Chondrocyte (in vitro differentiated cells): ENCODE measurements around the gene FOXP4. TPM values are rescaled to one million over a fixed set of nuclear protein-coding genes. Genes with fewer than 3 reads are reported as not detected.

Experiments
- DNase-seq: peaks from one replicate; pipeline ENCODE4 v3.0.0; 2021; ENCODE audit warnings: mixed read lengths, low spot score
- H3K27ac Mint-ChIP-seq: one replicate; pipeline ENCODE4 v1.8.0; 2021; ENCODE audit warnings: mild to moderate bottlenecking, moderate library complexity, mixed read lengths; ENCODE audit not compliant: unreplicated experiment
- H3K27me3 Mint-ChIP-seq: 2 replicates; pipeline ENCODE4 v1.8.0; 2021; ENCODE audit warnings: low read depth, mixed read lengths
- H3K36me3 Mint-ChIP-seq: 2 replicates; pipeline ENCODE4 v1.8.0; 2021; ENCODE audit warnings: low read depth, mixed read lengths
- H3K4me1 Mint-ChIP-seq: 2 replicates; pipeline ENCODE4 v1.8.0; 2021; ENCODE audit warnings: low read depth, mild to moderate bottlenecking, mixed read lengths
- H3K4me3 Mint-ChIP-seq: one replicate; pipeline ENCODE4 v1.8.0; 2021; ENCODE audit warnings: mild to moderate bottlenecking, moderate library complexity, mixed read lengths; ENCODE audit not compliant: unreplicated experiment
- H3K9me3 Mint-ChIP-seq: 2 replicates; pipeline ENCODE4 v1.8.0; 2021; ENCODE audit warnings: low read depth, mixed read lengths
- CTCF ChIP-seq: fragments of 200-600 bp; sonication (generic); IDR thresholded peaks from 2 replicates; pipeline ENCODE4 v1.5.0; 2021; ENCODE audit warnings: antibody characterized with exemption, mild to moderate bottlenecking, moderate library complexity
- total RNA-seq: library from RNA; stranded (reverse); gene quantifications from 3 replicates; pipeline ENCODE4 v1.2.1, GENCODE V29; 2021

Gene FOXP4
- total RNA-seq, 1 donor from 2014 or later: 18.6 TPM

DNA sequence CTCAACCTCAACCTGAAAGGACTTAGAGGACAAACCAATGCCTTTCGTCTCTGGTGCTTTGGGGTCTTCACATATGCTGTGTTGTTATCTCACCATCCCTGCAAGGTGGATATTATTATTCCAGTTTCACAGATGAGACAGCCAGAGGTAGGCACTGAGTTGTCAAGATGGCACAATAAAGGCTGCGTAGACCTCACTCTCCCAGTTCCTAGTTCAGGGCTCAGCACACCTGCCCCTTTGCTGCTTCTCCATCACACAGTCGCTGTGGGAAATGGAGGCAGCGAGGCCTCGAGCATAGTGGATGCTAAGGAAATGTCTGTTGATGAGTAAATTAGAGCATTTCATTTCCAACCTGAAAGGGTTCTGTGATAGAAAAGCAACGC is 22.0 kb downstream of the FOXP4 start:
- DNase-seq: no peak
- no peak overlapping the region for H3K27ac Mint-ChIP-seq
- no peaks in the 10 kb centered on the region for H3K27me3 Mint-ChIP-seq
- no peak overlapping the region for H3K4me3 Mint-ChIP-seq
- H3K9me3 Mint-ChIP-seq: no peaks in the 10 kb centered on the region
- H3K4me1 Mint-ChIP-seq: peaks cover 40% of the 10 kb centered on the region
- no peak for TF ChIP-seq CTCF
- peaks cover 13% of the 10 kb centered on the region for H3K36me3 Mint-ChIP-seq

DNA sequence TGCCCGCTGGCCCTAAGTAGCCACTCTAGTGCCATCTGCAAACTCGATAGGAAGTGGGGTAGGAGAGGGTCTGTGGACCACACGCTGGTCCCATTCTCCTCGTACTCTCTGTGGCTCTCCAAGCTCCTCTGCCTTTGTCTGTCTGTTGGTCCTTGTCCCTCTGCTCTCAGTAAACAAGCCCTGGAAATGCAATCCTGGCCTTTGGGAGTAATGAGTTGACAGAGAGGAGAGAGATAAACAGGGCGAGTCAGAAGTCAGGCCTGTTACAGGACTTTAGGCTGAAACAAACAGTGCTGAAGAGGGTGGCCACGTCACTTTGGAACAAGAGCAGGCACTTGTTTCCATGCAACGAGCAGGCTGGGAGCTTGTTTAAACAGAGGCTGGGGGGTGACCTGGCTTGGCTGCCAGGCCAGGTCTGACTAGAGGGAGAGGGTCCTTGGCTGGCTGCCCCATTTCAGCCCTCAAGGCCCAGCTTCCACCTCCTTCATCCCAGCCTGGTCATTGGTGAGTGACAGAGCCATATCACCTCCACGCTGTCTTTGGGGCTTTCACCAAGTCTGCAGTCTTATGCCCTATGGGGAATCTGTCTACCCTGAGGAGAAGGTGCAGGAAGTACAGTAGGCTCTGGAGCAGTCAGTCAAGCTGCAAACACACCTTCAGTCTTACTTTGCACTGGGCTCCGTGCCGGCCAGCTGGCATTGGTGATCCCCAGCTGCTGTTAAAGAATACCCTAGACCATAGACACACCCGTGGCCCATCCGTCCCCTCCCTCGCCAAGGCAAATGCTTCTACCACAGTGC is 22.6 kb downstream of the FOXP4 start:
- Mint-ChIP-seq H3K9me3 (no peaks in the 10 kb centered on the region), H3K27ac (no peak overlapping the region), H3K27me3 (no peaks in the 10 kb centered on the region), H3K4me3 (no peak overlapping the region), H3K4me1 (peaks cover 40% of the 10 kb centered on the region), H3K36me3 (peaks cover 13% of the 10 kb centered on the region)
- DNase-seq: no peak
- no peak for TF ChIP-seq CTCF

- H3K27ac Mint-ChIP-seq: no peak overlapping the region
- no peak for TF ChIP-seq CTCF
- no peak for DNase-seq
- H3K9me3 Mint-ChIP-seq: no peaks in the 10 kb centered on the region
- H3K36me3 Mint-ChIP-seq: peaks cover 15% of the 10 kb centered on the region
- H3K4me3 Mint-ChIP-seq: no peak overlapping the region
- H3K27me3 Mint-ChIP-seq: no peaks in the 10 kb centered on the region
- peaks cover 40% of the 10 kb centered on the region for H3K4me1 Mint-ChIP-seq
Measured at GRCh38 chr6:41570259-41570615, 24.1 kb downstream of the FOXP4 start.

DNA sequence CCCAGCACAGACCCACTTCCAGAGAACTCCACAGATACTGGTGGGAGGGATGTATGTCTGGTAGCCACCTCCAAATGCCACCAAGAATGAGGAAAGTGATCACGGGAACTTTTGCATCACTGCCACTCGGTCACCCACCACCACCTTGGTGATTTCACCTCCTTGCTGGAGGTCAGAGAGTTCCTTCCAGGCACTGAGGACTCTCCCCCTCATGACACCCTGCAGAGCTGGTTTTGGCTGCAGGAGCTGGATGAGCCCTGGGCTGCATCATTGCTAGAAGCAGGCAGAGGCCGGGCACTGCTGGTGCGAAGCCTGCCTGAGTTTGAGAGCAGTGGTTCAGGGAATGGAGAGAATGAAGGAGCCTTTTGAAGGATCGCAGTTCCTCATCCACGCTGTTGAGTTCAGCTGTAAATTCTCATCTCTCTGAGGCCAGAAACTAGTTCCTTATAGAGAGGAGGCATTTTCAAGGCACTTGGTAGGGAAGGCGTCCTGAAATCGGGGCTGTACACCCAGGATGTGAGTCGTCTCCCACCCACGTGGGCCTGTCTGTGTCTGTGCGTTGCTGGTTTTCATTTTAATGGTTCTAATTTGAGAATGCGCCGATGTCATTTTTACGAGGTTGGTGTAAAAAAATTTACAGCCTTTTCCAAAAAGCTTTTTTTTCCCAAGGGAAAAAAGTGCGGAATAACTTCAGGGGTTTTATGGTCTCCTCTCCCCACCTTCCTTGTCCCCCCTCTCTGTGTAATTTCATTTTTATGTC is 25.0 kb downstream of the FOXP4 start:
- H3K9me3 Mint-ChIP-seq: no peaks in the 10 kb centered on the region
- H3K27ac Mint-ChIP-seq: no peak overlapping the region
- no peak for DNase-seq
- H3K4me1 Mint-ChIP-seq: peaks cover 40% of the 10 kb centered on the region
- peaks cover 9% of the 10 kb centered on the region for H3K36me3 Mint-ChIP-seq
- no peaks in the 10 kb centered on the region for H3K27me3 Mint-ChIP-seq
- no peak for TF ChIP-seq CTCF
- no peak overlapping the region for H3K4me3 Mint-ChIP-seq

DNA sequence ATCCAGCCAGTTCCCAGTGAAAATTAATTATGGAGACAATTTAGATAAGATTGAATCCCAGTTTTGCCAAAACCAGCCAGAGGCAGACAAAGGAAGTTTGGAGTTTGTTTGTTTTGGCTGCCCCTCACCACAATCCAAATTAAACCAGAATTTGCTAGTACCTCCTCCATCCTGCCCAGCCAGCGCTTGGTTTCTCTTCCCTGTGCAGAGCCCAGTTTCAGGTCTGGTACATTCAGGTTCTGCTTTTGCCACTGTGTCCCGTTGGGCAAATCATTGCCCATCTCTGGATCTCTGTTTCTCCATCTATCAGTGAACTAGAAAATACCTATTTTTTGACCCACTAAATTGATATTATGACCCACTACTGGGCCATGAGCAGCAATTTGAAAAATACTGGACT is 26.4 kb downstream of the FOXP4 start:
- H3K9me3 Mint-ChIP-seq: no peaks in the 10 kb centered on the region
- peaks cover 33% of the 10 kb centered on the region for H3K4me1 Mint-ChIP-seq
- no peaks in the 10 kb centered on the region for H3K27me3 Mint-ChIP-seq
- peaks cover 4% of the 10 kb centered on the region for H3K36me3 Mint-ChIP-seq
- no peak for TF ChIP-seq CTCF
- H3K4me3 Mint-ChIP-seq: no peak overlapping the region
- no peak overlapping the region for H3K27ac Mint-ChIP-seq
- DNase-seq: no peak
